GM12892 (cell line): Measurements from ENCODE around the gene MYL11.
"Not testable (repeated sequence)": the region's sequence is repeated elsewhere in the genome, so short reads cannot be mapped to it uniquely, and the experiment has no call there.

ENCODE experiments used
- DNase-seq: peaks from one replicate; pipeline ENCODE4 v3.0.0; 2011; ENCODE audit not compliant: insufficient read length
- FAIRE-seq: peaks from 2 replicates; lab custom pipeline; 2011; peaks lifted over from hg19 to GRCh38; lab: Jason Lieb, UNC
- POLR2A ChIP-seq: IDR thresholded peaks from 2 replicates; pipeline ENCODE4 v1.6.1; 2011; ENCODE audit warnings: low read depth, low read length, control low read depth
- POLR2AphosphoS5 ChIP-seq: IDR thresholded peaks from 2 replicates; pipeline ENCODE4 v1.6.1; 2011; ENCODE audit warnings: low read depth, low read length, control low read depth
- TAF1 ChIP-seq: IDR thresholded peaks from 2 replicates; pipeline ENCODE4 v1.6.1; 2011; ENCODE audit warnings: low read depth, mild to moderate bottlenecking, control low read depth, low read length, borderline replicate concordance

Gene MYL11

GRCh38 chr16:30394592-30395154 lies 20.1 kb downstream of the MYL11 start:
- FAIRE-seq (no peak), DNase-seq (no peak)
- TF ChIP-seq POLR2A: no peak
- TF ChIP-seq POLR2AphosphoS5: no peak
- no peak for TF ChIP-seq TAF1

- peak; percentile 63 for FAIRE-seq
- peak; percentile 85 for DNase-seq
- TF ChIP-seq TAF1: no peak
- TF ChIP-seq POLR2A: peak; percentile 62; the same call in 1 of the 2 replicates
These were observed 20.8 kb downstream of the MYL11 start, which contains the start of gene ZNF48 for GRCh38 chr16:30395155-30395991. ZNF48 (plus strand) TSS chr16:30395420; CDS start chr16:30395795, 375 bp downstream.

GRCh38 chr16:30395992-30396585 lies 21.5 kb downstream of the MYL11 start:
- DNase-seq: no peak
- TF ChIP-seq TAF1 (no peak), POLR2AphosphoS5 (no peak), POLR2A (no peak)
- no peak for FAIRE-seq

- DNase-seq, FAIRE-seq: not testable (repeated sequence)
These were observed 22.0 kb downstream of the MYL11 start for GRCh38 chr16:30396627-30397026.

GRCh38 chr16:30397056-30397455 lies 22.5 kb downstream of the MYL11 start:
- DNase-seq: no peak
- TF ChIP-seq POLR2AphosphoS5 (no peak), POLR2A (no peak), TAF1 (no peak)
- no peak for FAIRE-seq

GRCh38 chr16:30397776-30398660 lies 23.4 kb downstream of the MYL11 start:
- FAIRE-seq (no peak), DNase-seq (no peak)
- TF ChIP-seq TAF1: no peak
- no peak for TF ChIP-seq POLR2AphosphoS5
- no peak for TF ChIP-seq POLR2A

- DNase-seq (no peak), FAIRE-seq (no peak)
- TF ChIP-seq POLR2AphosphoS5 (no peak), POLR2A (no peak), TAF1 (no peak)
These were observed 24.2 kb downstream of the MYL11 start for GRCh38 chr16:30398661-30399434.

GRCh38 chr16:30399435-30400186 lies 25.0 kb downstream of the MYL11 start:
- TF ChIP-seq POLR2AphosphoS5 (no peak), TAF1 (no peak), POLR2A (no peak)
- DNase-seq: no peak
- FAIRE-seq: peak; percentile 66

GRCh38 chr16:30401768-30402425 lies 27.3 kb downstream of the MYL11 start:
- FAIRE-seq (no peak), DNase-seq (no peak)
- TF ChIP-seq TAF1 (no peak), POLR2AphosphoS5 (no peak), POLR2A (no peak)

- TF ChIP-seq POLR2A (no peak), TAF1 (no peak), POLR2AphosphoS5 (no peak)
- DNase-seq: no peak
- no peak for FAIRE-seq
These were observed 32.1 kb downstream of the MYL11 start for GRCh38 chr16:30406795-30407101.

GRCh38 chr16:30407102-30407803 lies 32.7 kb downstream of the MYL11 start, which contains the start of gene ZNF771:
ZNF771 (plus strand) TSS chr16:30407606; CDS start chr16:30408054, 448 bp downstream.
- peak; percentile 91 for DNase-seq
- peak; percentile 45; the same call in 1 of the 2 replicates for TF ChIP-seq TAF1
- peak; percentile 66; the same call in 1 of the 2 replicates for TF ChIP-seq POLR2AphosphoS5
- peak; percentile 81 for TF ChIP-seq POLR2A
- FAIRE-seq: peak; percentile 78
